ENCODE results near the gene PABPN1. TPM values are rescaled to one million over a fixed set of nuclear protein-coding genes. Genes with fewer than 3 reads are reported as not detected.

Gene PABPN1
- total and polyA plus RNA-seq, 2 of the 13 experiments (the other 11 are each of a cell fraction or from before 2014, with no cell fraction given) = 233 to 524 TPM

DNA sequence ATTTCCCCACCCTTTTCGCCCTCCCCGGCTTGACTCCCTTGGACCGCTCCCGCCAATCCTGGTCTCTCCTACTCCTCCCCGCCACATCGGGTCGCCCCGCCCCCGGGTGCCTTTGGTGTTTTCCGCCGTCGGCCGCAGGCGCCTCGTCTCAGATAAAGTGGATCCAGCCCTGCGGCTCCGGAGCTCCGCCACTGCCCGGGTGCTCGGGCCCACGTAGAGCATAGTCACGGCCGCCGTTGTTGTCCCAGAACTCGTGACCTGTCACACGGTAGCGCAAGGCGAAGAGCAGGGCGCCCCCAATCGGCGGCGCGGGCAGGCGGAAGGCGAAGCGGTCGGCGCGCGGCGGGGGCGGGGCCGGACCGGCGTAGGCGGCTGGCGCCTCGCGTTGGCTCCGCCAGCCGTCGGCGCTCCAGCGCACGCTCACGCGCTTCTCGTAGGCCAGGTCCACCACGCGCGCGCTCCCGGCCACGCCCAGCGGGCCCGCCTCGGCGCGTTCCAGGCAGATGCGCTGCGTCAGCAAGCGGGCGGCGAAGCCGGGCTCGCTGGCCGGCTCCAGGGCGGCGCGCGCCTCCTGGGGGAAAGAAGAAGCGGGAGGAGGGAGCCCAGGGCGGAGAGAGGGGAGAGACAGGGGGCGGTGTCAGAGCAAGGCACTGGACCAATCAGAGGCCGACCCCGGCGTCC lies 19.8 kb upstream of the PABPN1 start (continued):
- TF ChIP-seq, protein P1, sequence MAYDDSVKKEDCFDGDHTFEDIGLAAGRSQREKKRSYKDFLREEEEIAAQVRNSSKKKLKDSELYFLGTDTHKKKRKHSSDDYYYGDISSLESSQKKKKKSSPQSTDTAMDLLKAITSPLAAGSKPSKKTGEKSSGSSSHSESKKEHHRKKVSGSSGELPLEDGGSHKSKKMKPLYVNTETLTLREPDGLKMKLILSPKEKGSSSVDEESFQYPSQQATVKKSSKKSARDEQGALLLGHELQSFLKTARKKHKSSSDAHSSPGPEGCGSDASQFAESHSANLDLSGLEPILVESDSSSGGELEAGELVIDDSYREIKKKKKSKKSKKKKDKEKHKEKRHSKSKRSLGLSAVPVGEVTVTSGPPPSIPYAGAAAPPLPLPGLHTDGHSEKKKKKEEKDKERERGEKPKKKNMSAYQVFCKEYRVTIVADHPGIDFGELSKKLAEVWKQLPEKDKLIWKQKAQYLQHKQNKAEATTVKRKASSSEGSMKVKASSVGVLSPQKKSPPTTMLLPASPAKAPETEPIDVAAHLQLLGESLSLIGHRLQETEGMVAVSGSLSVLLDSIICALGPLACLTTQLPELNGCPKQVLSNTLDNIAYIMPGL (CRISPR knock-in tag; IDR thresholded peaks at IDR 0.05; ENCODE audit: borderline replicate concordance in 1 of 2, low read depth in 1 of 2) = peak; percentile 94 to 100
- TF ChIP-seq, protein P2, sequence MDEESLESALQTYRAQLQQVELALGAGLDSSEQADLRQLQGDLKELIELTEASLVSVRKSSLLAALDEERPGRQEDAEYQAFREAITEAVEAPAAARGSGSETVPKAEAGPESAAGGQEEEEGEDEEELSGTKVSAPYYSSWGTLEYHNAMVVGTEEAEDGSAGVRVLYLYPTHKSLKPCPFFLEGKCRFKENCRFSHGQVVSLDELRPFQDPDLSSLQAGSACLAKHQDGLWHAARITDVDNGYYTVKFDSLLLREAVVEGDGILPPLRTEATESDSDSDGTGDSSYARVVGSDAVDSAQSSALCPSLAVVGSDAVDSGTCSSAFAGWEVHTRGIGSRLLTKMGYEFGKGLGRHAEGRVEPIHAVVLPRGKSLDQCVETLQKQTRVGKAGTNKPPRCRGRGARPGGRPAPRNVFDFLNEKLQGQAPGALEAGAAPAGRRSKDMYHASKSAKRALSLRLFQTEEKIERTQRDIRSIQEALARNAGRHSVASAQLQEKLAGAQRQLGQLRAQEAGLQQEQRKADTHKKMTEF (CRISPR knock-in tag; IDR thresholded peaks at IDR 0.05) = peak; percentile 29
- TF ChIP-seq ZNF776 (CRISPR knock-in tag; IDR thresholded peaks at IDR 0.05) (no peak; the same call in 1 of the 2 replicates), ZNF383 (CRISPR knock-in tag; IDR thresholded peaks at IDR 0.05; ENCODE audit: borderline replicate concordance) (no peak), KAT2B (IDR thresholded peaks at IDR 0.05; ENCODE audit: borderline replicate concordance, low read depth, low read length) (0 out of 2 replicates have a peak, but pooled peaks have one; percentile 3), ZNF768 (CRISPR knock-in tag; IDR thresholded peaks at IDR 0.05) (peak; percentile 78; the same call in 1 of the 2 replicates), SMARCE1 (IDR thresholded peaks at IDR 0.05; ENCODE audit: borderline replicate concordance) (peak; percentile 67; the same call in 1 of the 2 replicates), KDM5B (CRISPR knock-in tag; IDR thresholded peaks at IDR 0.05; ENCODE audit: borderline replicate concordance) (no peak), CENPT (CRISPR knock-in tag; IDR thresholded peaks at IDR 0.05; ENCODE audit: low read depth) (peak; percentile 92)
- TF ChIP-seq, protein P3, sequence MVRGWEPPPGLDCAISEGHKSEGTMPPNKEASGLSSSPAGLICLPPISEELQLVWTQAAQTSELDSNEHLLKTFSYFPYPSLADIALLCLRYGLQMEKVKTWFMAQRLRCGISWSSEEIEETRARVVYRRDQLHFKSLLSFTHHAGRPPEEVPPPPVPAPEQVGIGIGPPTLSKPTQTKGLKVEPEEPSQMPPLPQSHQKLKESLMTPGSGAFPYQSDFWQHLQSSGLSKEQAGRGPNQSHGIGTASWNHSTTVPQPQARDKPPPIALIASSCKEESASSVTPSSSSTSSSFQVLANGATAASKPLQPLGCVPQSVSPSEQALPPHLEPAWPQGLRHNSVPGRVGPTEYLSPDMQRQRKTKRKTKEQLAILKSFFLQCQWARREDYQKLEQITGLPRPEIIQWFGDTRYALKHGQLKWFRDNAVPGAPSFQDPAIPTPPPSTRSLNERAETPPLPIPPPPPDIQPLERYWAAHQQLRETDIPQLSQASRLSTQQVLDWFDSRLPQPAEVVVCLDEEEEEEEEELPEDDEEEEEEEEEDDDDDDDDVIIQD (CRISPR knock-in tag; IDR thresholded peaks at IDR 0.05; ENCODE audit: low read depth) = no peak; the same call in 1 of the 2 replicates
- TF ChIP-seq, protein P4, sequence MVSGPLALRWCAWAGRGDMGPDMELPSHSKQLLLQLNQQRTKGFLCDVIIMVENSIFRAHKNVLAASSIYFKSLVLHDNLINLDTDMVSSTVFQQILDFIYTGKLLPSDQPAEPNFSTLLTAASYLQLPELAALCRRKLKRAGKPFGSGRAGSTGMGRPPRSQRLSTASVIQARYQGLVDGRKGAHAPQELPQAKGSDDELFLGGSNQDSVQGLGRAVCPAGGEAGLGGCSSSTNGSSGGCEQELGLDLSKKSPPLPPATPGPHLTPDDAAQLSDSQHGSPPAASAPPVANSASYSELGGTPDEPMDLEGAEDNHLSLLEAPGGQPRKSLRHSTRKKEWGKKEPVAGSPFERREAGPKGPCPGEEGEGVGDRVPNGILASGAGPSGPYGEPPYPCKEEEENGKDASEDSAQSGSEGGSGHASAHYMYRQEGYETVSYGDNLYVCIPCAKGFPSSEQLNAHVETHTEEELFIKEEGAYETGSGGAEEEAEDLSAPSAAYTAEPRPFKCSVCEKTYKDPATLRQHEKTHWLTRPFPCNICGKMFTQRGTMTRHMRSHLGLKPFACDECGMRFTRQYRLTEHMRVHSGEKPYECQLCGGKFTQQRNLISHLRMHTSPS (CRISPR knock-in tag; IDR thresholded peaks at IDR 0.05; ENCODE audit: low read depth) = no peak; the same call in 1 of the 2 replicates
- TF ChIP-seq, protein P5, sequence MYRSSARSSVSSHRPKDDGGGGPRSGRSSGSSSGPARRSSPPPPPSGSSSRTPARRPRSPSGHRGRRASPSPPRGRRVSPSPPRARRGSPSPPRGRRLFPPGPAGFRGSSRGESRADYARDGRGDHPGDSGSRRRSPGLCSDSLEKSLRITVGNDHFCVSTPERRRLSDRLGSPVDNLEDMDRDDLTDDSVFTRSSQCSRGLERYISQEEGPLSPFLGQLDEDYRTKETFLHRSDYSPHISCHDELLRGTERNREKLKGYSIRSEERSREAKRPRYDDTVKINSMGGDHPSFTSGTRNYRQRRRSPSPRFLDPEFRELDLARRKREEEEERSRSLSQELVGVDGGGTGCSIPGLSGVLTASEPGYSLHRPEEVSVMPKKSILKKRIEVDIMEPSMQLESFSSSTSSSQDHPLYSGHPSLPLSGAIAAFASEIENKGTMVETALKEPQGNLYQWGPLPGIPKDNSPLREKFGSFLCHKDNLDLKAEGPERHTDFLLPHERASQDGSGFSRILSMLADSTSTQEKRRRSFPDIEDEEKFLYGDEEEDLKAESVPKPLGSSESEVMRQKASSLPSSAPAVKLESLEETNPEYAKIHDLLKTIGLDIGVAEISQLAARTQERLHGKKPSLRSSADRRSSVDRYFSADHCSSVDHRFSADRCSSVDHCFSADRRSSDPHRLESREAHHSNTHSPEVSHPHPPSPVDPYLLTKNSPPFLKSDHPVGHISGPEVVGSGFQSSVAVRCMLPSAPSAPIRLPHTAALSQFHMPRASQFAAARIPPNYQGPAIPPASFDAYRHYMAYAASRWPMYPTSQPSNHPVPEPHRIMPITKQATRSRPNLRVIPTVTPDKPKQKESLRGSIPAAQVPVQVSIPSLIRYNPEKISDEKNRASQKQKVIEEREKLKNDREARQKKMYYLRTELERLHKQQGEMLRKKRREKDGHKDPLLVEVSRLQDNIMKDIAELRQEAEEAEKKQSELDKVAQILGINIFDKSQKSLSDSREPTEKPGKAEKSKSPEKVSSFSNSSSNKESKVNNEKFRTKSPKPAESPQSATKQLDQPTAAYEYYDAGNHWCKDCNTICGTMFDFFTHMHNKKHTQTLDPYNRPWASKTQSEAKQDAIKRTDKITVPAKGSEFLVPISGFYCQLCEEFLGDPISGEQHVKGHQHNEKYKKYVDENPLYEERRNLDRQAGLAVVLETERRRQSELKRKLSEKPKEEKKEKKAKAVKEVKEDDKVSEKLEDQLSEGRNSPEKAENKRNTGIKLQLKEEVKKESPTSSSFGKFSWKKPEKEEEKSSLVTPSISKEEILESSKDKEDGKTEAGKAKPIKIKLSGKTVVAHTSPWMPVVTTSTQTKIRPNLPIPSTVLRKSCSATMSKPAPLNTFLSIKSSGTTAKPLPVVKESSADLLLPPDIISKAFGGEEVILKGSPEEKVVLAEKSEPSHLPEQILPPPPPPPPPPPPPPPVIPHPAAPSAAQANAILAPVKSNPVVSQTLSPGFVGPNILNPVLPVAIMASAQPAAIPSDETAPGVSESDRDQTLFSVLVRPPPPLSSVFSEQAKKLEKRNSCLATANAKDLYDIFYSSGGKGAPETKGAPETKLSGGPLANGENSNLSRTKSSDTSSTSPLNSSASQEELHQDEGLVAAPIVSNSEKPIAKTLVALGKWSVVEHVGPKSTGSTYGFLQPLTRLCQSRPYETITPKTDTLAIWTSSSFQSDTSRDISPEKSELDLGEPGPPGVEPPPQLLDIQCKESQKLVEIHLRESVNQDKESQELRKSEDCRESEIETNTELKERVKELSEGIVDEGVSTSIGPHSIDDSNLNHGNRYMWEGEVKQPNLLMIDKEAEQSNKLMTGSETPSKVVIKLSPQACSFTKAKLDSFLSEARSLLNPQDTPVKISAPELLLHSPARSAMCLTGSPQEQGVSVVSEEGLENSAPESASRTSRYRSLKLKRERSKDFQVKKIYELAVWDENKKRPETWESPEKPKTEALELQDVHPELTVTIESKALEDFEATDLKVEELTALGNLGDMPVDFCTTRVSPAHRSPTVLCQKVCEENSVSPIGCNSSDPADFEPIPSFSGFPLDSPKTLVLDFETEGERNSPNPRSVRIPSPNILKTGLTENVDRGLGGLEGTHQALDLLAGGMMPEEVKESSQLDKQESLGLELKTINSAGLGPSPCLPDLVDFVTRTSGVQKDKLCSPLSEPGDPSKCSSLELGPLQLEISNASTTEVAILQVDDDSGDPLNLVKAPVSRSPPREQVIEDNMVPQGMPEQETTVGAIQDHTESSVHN (CRISPR knock-in tag; IDR thresholded peaks at IDR 0.05) = no peak; the same call in 1 of the 2 replicates
